H1 (cell line): Measurements from ENCODE around the gene NIPAL3. TPM values are rescaled to one million over a fixed set of nuclear protein-coding genes. Genes with fewer than 3 reads are reported as not detected.

Experiments used
- CTCF ChIA-PET: fragments of 300-600 bp; sonication (Branson Sonifier 250); formaldehyde crosslinking; loops from one replicate; lab custom pipeline; 2021; ENCODE audit not compliant: partially characterized antibody; lab: Charles Lee
- POLR2A ChIA-PET: fragments of 300-600 bp; sonication (Branson Sonifier 250); formaldehyde crosslinking; loops from one replicate; lab custom pipeline; 2021; ENCODE audit warnings: inconsistent platforms; ENCODE audit not compliant: partially characterized antibody; lab: Charles Lee
- DNase-seq, 2 experiments: peaks; one replicate each; pipeline versions ENCODE4 v3.0.0 to v3.0.0-alpha.2; 2010 to 2022; ENCODE audit warnings: low spot score in 2 of 2, low read depth in 1 of 2, mixed read lengths in 1 of 2
- FAIRE-seq: peaks from 2 replicates; lab custom pipeline; 2011; peaks lifted over from hg19 to GRCh38; lab: Jason Lieb, UNC
- H2AFZ ChIP-seq: 2 replicates; pipeline ENCODE4 v1.8.1; 2012; ENCODE audit warnings: low read length, inconsistent platforms
- H2AK5ac ChIP-seq: 2 replicates; pipeline ENCODE4 v1.6.1; 2013; ENCODE audit warnings: low read depth, low read length
- H2BK120ac ChIP-seq: replicated peaks from 2 replicates; pipeline ENCODE3; 2013; ENCODE audit warnings: low read depth, low read length, inconsistent platforms
- H2BK12ac ChIP-seq: 2 replicates; pipeline ENCODE4 v1.6.1; 2013; ENCODE audit warnings: low read depth, low read length
- H2BK15ac ChIP-seq: 2 replicates; pipeline ENCODE4 v1.6.1; 2013; ENCODE audit warnings: low read length
- H2BK20ac ChIP-seq: 2 replicates; pipeline ENCODE4 v1.6.1; 2013; ENCODE audit warnings: low read length
- H2BK5ac ChIP-seq: 2 replicates; pipeline ENCODE4 v1.6.1; 2013; ENCODE audit warnings: low read depth, low read length
- H3K14ac ChIP-seq: 2 replicates; pipeline ENCODE4 v1.6.1; 2013; ENCODE audit warnings: inconsistent platforms; ENCODE audit not compliant: insufficient read length
- H3K18ac ChIP-seq: 2 replicates; pipeline ENCODE4 v1.6.1; 2013; ENCODE audit warnings: low read length; ENCODE audit errors: extremely low read depth
- H3K23ac ChIP-seq: 2 replicates; pipeline ENCODE4 v1.6.1; 2013; ENCODE audit warnings: inconsistent platforms; ENCODE audit not compliant: insufficient read length
- H3K23me2 ChIP-seq: 2 replicates; pipeline ENCODE4 v1.6.1; 2013; ENCODE audit warnings: low read depth, low read length
- H3K27ac ChIP-seq: 2 replicates; pipeline ENCODE4 v1.6.1; 2011; ENCODE audit warnings: low read depth, low read length, inconsistent platforms
- H3K27me3 ChIP-seq, 4 experiments: replicated peaks in 1 of 4; 1 replicate in 1 of 4; 2 replicates in 3 of 4; pipeline versions ENCODE4 v1.6.1 to v1.8.1; 2011 to 2013; ENCODE audit warnings: low read length in 3 of 4, mild to moderate bottlenecking in 3 of 4, inconsistent platforms in 2 of 4, mixed read lengths in 2 of 4, moderate library complexity in 1 of 4; ENCODE audit not compliant: control insufficient read depth in 3 of 4, insufficient read depth in 3 of 4; ENCODE audit errors: extremely low read depth in 1 of 4
- H3K36me3 ChIP-seq, 4 experiments: 2 replicates each; pipeline versions ENCODE4 v1.6.1 to v1.8.1; 2011 to 2013; ENCODE audit warnings: mild to moderate bottlenecking in 4 of 4, low read length in 3 of 4, moderate library complexity in 2 of 4, control low read depth in 1 of 4, inconsistent platforms in 1 of 4; ENCODE audit not compliant: insufficient read depth in 4 of 4, control insufficient read depth in 2 of 4
- H3K4ac ChIP-seq: replicated peaks from 2 replicates; pipeline ENCODE3; 2013; ENCODE audit warnings: low read length, low read depth, mixed read lengths, inconsistent platforms; ENCODE audit not compliant: insufficient read length
- H3K4me1 ChIP-seq, 4 experiments: replicated peaks in 1 of 4; 1 replicate in 1 of 4; 2 replicates in 3 of 4; pipeline versions ENCODE4 v1.6.1 to v1.8.1; 2011 to 2013; ENCODE audit warnings: low read length in 3 of 4, inconsistent platforms in 2 of 4, mixed read lengths in 1 of 4; ENCODE audit not compliant: insufficient read depth in 4 of 4, control insufficient read depth in 3 of 4
- H3K4me2 ChIP-seq, 2 experiments: 2 replicates each; pipeline versions ENCODE4 v1.6.1 to v1.8.1; 2011 to 2013; ENCODE audit warnings: low read depth in 2 of 2, low read length in 2 of 2, control low read depth in 1 of 2, inconsistent platforms in 1 of 2, mild to moderate bottlenecking in 1 of 2; ENCODE audit not compliant: insufficient read depth in 1 of 2
- H3K4me3 ChIP-seq, 4 experiments: fragments of 200-600, 300-600 bp in 1 of 4; sonication (generic), shearing (Covaris generic), sonication (Bioruptor Twin) in 1 of 4; 2 replicates each; pipeline versions ENCODE4 v1.5.1 to v1.8.1; 2011 to 2016; ENCODE audit warnings: low read length in 4 of 4, low read depth in 3 of 4, control low read depth in 2 of 4, inconsistent platforms in 2 of 4, mild to moderate bottlenecking in 2 of 4, mixed read lengths in 1 of 4, moderate library complexity in 1 of 4; ENCODE audit not compliant: insufficient read depth in 2 of 4; ENCODE audit errors: extremely low read depth in 1 of 4
- H3K56ac ChIP-seq: replicated peaks from 2 replicates; pipeline ENCODE3; 2013; ENCODE audit warnings: low read depth, mild to moderate bottlenecking, mixed read lengths, low read length, inconsistent platforms; ENCODE audit not compliant: insufficient read length
- H3K79me1 ChIP-seq: 2 replicates; pipeline ENCODE4 v1.6.1; 2013; ENCODE audit warnings: low read depth, low read length, control low read depth
- H3K79me2 ChIP-seq, 2 experiments: 2 replicates each; pipeline versions ENCODE4 v1.6.1 to v1.8.1; 2012 to 2013; ENCODE audit warnings: low read length in 2 of 2, mild to moderate bottlenecking in 2 of 2, inconsistent platforms in 1 of 2; ENCODE audit not compliant: insufficient read depth in 2 of 2, control insufficient read depth in 1 of 2
- H3K9ac ChIP-seq, 4 experiments: replicated peaks in 1 of 4; 1 replicate in 1 of 4; 2 replicates in 3 of 4; pipeline versions ENCODE4 v1.6.1 to v1.8.1; 2011 to 2013; ENCODE audit warnings: low read depth in 3 of 4, low read length in 3 of 4, control low read depth in 2 of 4, mild to moderate bottlenecking in 2 of 4, moderate library complexity in 2 of 4, inconsistent platforms in 1 of 4; ENCODE audit errors: extremely low read depth in 1 of 4
- H3K9me3 ChIP-seq, 2 experiments: 2 replicates each; pipeline versions ENCODE4 v1.6.1 to v1.8.1; 2012 to 2013; ENCODE audit warnings: mild to moderate bottlenecking in 2 of 2, moderate library complexity in 2 of 2, control low read depth in 1 of 2, inconsistent platforms in 1 of 2, low read depth in 1 of 2, low read length in 1 of 2, mixed read lengths in 1 of 2; ENCODE audit not compliant: insufficient read depth in 2 of 2
- H4K20me1 ChIP-seq, 2 experiments: replicated peaks in 1 of 2; 2 replicates each; pipeline versions ENCODE3 to v1.8.1; 2011 to 2013; ENCODE audit warnings: inconsistent platforms in 2 of 2, low read length in 2 of 2, mild to moderate bottlenecking in 1 of 2; ENCODE audit not compliant: insufficient read depth in 2 of 2, control insufficient read depth in 1 of 2
- H4K5ac ChIP-seq: 2 replicates; pipeline ENCODE4 v1.6.1; 2013; ENCODE audit warnings: low read length, low read depth, mixed read lengths, inconsistent platforms; ENCODE audit not compliant: insufficient read length
- H4K8ac ChIP-seq: 2 replicates; pipeline ENCODE4 v1.8.0; 2013; ENCODE audit warnings: mild to moderate bottlenecking, moderate library complexity, low read length, inconsistent platforms; ENCODE audit not compliant: insufficient read depth; ENCODE audit errors: extremely low read depth
- H4K91ac ChIP-seq: replicated peaks from 2 replicates; pipeline ENCODE3; 2013; ENCODE audit warnings: low read length, mixed read lengths, inconsistent platforms; ENCODE audit not compliant: insufficient read length
- HDAC6 ChIP-seq: IDR thresholded peaks from one replicate; pipeline ENCODE4 v1.7.1; 2012; ENCODE audit warnings: low read depth, mild to moderate bottlenecking, inconsistent platforms, low read length, moderate library complexity
- NANOG ChIP-seq: IDR thresholded peaks from 2 replicates; pipeline ENCODE4 v1.6.1; 2011; ENCODE audit warnings: low read length, low read depth, mild to moderate bottlenecking, inconsistent platforms; ENCODE audit not compliant: insufficient read depth, poor library complexity, severe bottlenecking
- WGBS, 2 experiments: shearing (Covaris generic) in 1 of 2; methylation state at CpG; one replicate each; pipeline versions ENCODE4 v1.1.6 to v1.1.7; 2013 to 2015; ENCODE audit warnings: low lambda C conversion rate in 2 of 2, mixed read lengths in 2 of 2, inconsistent platforms in 1 of 2, low coverage in 1 of 2, missing lambda C conversion rate in 1 of 2; ENCODE audit not compliant: insufficient replicate concordance in 2 of 2, insufficient coverage in 1 of 2, insufficient read length in 1 of 2; ENCODE audit errors: extremely low coverage in 1 of 2, missing lambda C conversion rate in 1 of 2; 5-methylcytosine and 5-hydroxymethylcytosine counted together
- polyA plus RNA-seq, 7 experiments: library from polyadenylated mRNA; depleted of rRNA in 3 of 7; stranded (reverse) in 5 of 7; unstranded in 2 of 7; fragments of >200 nt in 5 of 7; fragments of 200-250 nt in 2 of 7; gene quantifications; 1 replicate in 5 of 7; 2 replicates in 1 of 7; 4 replicates in 1 of 7; pipeline versions ENCODE4 v1.2.1 to v1.2.3, GENCODE V29; 2011 to 2013; ENCODE audit warnings: missing spikeins in 2 of 7, mixed read lengths in 2 of 7
- total RNA-seq: library from RNA; stranded (reverse); fragmentation: NEBNext Ultra II Directional; extraction: Animal tissue kit (Norgen Biotek cat#: 25700); gene quantifications from 2 replicates; pipeline ENCODE4 v1.2.1, GENCODE V29; 2021

The NIPAL3 gene
- total and polyA plus RNA-seq, 2 of the 8 experiments (the other 6 are each of a cell fraction or from before 2014, with no cell fraction given) = 8.8 to 11.0 TPM

DNA sequence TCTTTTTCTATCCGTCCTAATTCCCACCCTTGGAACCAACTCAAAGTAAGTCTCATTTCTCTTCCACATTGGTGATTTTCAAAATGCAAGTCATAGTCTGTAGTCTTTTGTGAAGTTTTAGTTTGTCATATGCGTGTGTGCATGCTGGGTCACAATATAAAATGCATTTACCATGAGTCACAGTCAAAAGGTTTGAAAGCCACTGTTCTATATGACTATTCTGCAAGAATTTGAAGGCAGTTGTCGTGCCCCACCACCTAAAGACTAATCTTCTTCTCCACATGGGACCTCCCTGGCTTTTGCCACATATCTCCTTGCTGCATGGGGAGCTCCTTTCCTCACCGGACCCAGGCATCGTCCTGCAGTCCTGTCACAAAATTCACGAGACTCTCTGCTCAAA is 3.6 kb upstream of the NIPAL3 start:
- TF ChIP-seq HDAC6 = no peak
- no peak for TF ChIP-seq NANOG
- Histone ChIP-seq H3K36me3 (no peaks in the 10 kb centered on the region), H3K18ac (no peak overlapping the region), H4K20me1 (no peaks in the 10 kb centered on the region), H3K56ac (no peak overlapping the region), H2BK5ac (no peak overlapping the region), H3K14ac (no peak overlapping the region), H3K9ac (no peak overlapping the region), H3K4ac (no peak overlapping the region), H3K79me1 (no peaks in the 10 kb centered on the region), H2BK20ac (no peak overlapping the region), H4K5ac (no peak overlapping the region), H4K91ac (no peak overlapping the region), H3K23me2 (peaks cover 11% of the 10 kb centered on the region), H3K27me3 (no peaks in the 10 kb centered on the region), H3K23ac (no peak overlapping the region), H3K9me3 (no peaks in the 10 kb centered on the region), H4K8ac (no peak overlapping the region), H3K4me2 (no peak overlapping the region), H2AFZ (no peak overlapping the region), H3K4me1 (peaks cover 0 to 6% (median under 1%) of the 10 kb centered on the region in 4 experiments; a peak in 3 of 7 replicates), H3K4me3 (no peak overlapping the region), H2BK15ac (no peak overlapping the region), H3K27ac (no peak overlapping the region), H2BK12ac (no peak overlapping the region), H2BK120ac (no peak overlapping the region), H3K79me2 (0 out of 4 replicates have a peak, but pooled peaks cover 0 to 3% of the 10 kb centered on the region in 2 experiments), H2AK5ac (no peak overlapping the region)
- WGBS, 2 experiments = 92% methylated on average over 6 of the region's 6 CpGs; no CpG with 5 or more reads in 1 of the 2 experiments
- POLR2A ChIA-PET = interaction anchor here (0.5 to 1.4 kb wide), 3 partner anchors 32 to 262 kb away, joined by 3 read pairs; no protein-coding TSS in a partner anchor
- DNase-seq (no peak), FAIRE-seq (no peak)
- CTCF ChIA-PET = interaction anchor here (2.9 to 5.6 kb wide), 2 partner anchors 19 to 27 kb away, joined by 11 to 33 read pairs; no protein-coding TSS in a partner anchor
